ENCODE data around the gene SLC39A11.

Gene SLC39A11

GRCh38 chr17:72843591-72843990 lies 248.9 kb downstream of the SLC39A11 start:
- H3K4me3 ChIP-seq, result no peak overlapping the region
- TF ChIP-seq CTCF (IDR thresholded peaks at IDR 0.05), result no peak
- H3K27ac ChIP-seq, result no peak overlapping the region
- no peak for DNase-seq (ENCODE audit: low spot score)

GRCh38 chr17:72840019-72840418 lies 252.5 kb downstream of the SLC39A11 start:
- no peak for TF ChIP-seq CTCF (IDR thresholded peaks at IDR 0.05)
- DNase-seq (ENCODE audit: low spot score), result no peak

GRCh38 chr17:72839131-72839725 lies 253.3 kb downstream of the SLC39A11 start:
- Histone ChIP-seq H3K4me3 (no peak overlapping the region), H3K27ac (no peak overlapping the region)
- peak; percentile 26 for DNase-seq (ENCODE audit: low spot score)
- no peak for TF ChIP-seq CTCF (IDR thresholded peaks at IDR 0.05)

More at GRCh38 chr17:72840019-72840418, 252.5 kb downstream of the SLC39A11 start:
- H3K4me3 ChIP-seq, result no peak overlapping the region
- H3K27ac ChIP-seq, result no peak overlapping the region

GRCh38 chr17:72838581-72838980 lies 253.9 kb downstream of the SLC39A11 start:
- Histone ChIP-seq H3K27ac (no peak overlapping the region), H3K4me3 (no peak overlapping the region)
- TF ChIP-seq CTCF (IDR thresholded peaks at IDR 0.05), result no peak
- DNase-seq (ENCODE audit: low spot score), result no peak

DNA sequence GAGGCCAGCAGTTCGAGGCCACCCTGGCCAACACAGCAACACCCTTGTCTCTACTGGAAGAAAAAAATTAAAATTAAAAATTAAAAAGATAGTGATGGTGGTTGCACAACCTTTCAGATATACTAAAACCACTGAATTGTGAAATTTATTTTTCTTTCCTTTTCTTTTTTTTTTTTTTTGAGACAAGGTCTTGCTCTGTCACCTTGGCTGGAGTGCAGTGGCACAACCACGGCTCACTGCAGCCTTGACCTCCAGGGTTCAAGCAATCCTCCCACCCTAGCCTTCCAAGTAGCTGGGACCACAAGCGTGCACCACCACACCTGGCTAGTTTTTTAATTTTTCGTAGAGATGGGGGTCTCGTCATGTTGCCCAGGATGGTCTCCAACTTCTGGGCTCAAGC lies 254.4 kb downstream of the SLC39A11 start:
- TF ChIP-seq CTCF (IDR thresholded peaks at IDR 0.05), result no peak
- Histone ChIP-seq H3K4me3 (no peak overlapping the region), H3K27ac (no peak overlapping the region)
- no peak for DNase-seq (ENCODE audit: low spot score)

- no peak for DNase-seq (ENCODE audit: low spot score)
- Histone ChIP-seq H3K27ac (no peak overlapping the region), H3K4me3 (no peak overlapping the region)
- no peak for TF ChIP-seq CTCF (IDR thresholded peaks at IDR 0.05)
These were observed 255.2 kb downstream of the SLC39A11 start for GRCh38 chr17:72837335-72837734.

- H3K4me3 ChIP-seq, result no peak overlapping the region
- no peak for DNase-seq (ENCODE audit: low spot score)
- H3K27ac ChIP-seq, result no peak overlapping the region
- no peak for TF ChIP-seq CTCF (IDR thresholded peaks at IDR 0.05)
These were observed 259.2 kb downstream of the SLC39A11 start for GRCh38 chr17:72833128-72833765.

All from coronary artery (tissue), 2 donors.